Uterine smooth muscle cell (primary cell): ENCODE data around the gene OLFM3. TPM values are rescaled to one million over a fixed set of nuclear protein-coding genes. Genes with fewer than 3 reads are reported as not detected.

Experiments used
- total RNA-seq: library from RNA; depleted of rRNA; stranded (reverse); fragments of >200 nt; gene quantifications from 2 replicates; pipeline ENCODE4 v1.2.3, GENCODE V29; 2014

Gene OLFM3
- not detected in 2 replicates for total RNA-seq

DNA sequence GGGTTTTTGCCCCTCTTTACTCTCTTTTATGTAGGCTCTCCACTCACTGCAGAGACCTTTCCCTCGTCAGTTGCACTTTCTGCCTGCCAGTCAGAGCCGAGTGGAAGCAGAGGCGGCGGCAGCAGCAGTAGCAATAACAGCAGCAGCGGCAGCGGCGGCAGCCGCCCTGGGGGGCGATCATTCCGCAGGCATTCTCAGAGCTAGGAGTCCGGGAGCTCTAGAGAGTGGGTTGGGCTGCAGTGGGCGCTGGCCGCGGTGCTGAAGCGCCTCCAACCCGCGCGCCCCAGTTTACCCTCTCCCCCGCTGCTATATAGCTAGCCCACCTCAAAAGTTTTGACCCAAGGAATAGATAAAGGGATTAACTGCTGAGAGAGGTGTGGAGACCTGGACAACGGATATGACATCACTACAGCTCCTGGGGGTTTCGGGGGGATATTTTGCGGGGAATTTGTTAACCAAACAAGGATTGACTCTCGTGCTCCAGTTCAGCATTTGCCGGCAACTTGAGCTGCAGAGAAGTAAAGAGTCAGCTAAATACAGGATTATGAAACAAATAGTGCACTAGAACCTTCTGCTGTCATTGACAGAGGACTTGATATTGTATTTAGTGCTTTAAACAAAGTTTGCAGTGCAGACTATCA, at the start of gene OLFM3:
OLFM3 (minus strand) TSS at position 102 of the 641 bp plus-strand sequence.

